CD4-positive, alpha-beta T cell treated with Interleukin-12 subunit alpha and Interleukin-12 subunit beta, for 1 hour (primary cell): ENCODE data around the gene IQGAP2.
"Not testable (repeated sequence)": the region's sequence is repeated elsewhere in the genome, so short reads cannot be mapped to it uniquely, and the experiment has no call there.

Experiments used
- DNase-seq: peaks from one replicate; pipeline ENCODE4 v3.0.0-alpha.2; 2020

IQGAP2 gene

DNA sequence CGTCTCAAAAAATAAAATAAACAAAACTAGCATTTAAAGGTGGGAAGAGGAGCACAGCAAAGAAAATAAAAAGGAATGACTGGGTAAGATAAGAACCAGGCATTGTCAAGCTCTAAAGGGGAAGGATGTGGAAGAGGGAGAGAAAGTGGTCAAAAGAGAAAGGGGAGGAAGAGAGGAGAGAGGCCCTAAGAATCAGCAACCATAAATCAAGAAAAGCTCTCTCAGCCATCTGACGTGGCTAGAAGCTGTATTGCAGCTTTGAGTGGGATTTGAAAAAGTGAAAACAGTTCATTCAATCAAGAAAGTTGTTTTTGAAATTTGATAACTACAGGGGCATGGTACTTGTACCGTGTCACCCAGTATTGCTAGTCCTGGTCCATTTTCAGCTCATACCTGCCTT lies 267.4 kb downstream of the IQGAP2 start:
- no peak for DNase-seq

DNA sequence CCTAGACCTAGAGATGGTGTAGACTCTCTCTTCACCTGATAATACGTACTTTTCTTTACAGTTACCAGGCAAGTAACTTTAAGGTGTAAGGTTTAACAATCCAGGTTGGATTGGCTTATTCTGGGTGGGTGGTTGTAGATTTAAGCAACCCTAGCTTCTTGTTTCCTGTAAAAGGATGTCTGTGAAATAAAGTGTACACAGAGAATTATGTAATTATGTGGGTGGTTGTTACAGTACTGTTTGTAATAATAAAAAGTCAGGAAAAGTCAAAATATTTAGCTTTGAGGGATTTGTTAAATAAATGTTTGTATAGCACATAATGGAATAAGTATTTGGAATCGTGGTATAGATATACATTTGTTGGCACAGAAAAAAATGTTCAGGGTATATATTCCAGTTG lies 269.2 kb downstream of the IQGAP2 start:
- DNase-seq, result no peak

DNA sequence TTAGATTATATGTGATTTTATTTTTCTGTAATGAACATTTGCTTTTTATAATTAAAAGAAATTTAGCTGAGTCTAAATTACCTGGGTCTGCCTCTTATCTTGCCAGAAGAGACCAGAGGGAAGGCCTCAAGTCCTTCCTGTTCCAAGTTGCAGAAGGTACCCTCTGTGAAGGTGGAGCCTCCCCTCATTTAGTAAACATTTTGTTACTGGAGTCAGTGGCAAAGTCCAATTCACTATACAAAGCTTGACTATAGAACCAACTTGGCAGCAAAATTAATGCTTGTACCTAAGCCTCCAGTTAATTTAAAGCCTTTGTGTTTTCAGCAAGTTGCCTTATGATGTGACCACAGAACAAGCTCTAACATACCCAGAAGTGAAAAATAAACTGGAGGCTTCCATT lies 270.0 kb downstream of the IQGAP2 start:
- no peak for DNase-seq

DNA sequence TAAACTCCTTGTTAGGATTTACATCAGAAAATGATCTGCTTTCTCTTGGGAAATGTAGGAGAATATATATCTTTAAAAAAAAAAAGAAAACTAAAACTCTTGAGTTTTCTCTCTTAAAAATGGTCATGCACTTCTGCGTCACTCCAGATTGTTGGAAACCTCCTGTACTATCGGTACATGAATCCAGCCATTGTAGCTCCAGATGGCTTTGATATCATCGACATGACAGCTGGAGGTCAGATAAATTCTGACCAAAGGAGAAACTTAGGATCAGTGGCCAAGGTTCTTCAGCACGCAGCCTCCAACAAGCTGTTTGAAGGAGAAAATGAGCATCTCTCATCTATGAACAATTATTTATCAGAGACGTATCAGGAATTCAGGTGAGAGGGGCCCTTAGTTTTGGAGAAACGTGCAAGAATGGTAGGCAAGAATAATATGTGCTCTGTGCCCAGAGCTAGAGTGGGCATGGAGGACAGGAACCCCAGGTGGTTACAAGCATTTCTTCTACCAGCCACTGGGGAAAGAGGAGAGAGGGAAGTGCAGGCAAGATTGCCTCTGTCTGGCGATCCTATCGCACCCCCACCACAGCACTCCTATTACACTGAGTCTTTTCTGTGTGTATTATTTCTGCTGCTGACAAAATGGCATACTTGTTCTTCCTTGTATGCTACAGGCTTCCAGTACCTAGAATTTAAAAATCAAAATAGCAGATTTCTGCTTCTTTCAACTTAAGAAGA lies 271.4 kb downstream of the IQGAP2 start:
- no peak for DNase-seq

DNA sequence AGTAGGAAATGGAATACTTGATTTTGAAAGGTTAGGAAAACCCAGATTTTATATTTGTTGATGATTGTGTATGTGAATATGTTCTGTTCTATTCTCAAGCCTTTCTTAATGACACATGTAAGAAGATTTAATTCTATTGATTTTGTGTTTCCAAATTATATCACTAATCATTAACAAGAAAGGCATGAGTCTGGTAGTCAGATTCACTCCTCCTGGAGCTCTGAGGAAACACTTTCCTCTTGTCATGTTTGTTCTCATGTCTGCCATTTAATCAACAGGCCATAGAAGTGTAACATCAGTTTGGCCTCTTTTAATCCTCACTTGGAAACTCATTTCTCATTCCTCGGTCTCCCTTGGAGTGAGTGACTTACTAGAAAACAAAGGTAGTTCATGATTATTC lies 272.3 kb downstream of the IQGAP2 start:
- DNase-seq, result no peak

DNA sequence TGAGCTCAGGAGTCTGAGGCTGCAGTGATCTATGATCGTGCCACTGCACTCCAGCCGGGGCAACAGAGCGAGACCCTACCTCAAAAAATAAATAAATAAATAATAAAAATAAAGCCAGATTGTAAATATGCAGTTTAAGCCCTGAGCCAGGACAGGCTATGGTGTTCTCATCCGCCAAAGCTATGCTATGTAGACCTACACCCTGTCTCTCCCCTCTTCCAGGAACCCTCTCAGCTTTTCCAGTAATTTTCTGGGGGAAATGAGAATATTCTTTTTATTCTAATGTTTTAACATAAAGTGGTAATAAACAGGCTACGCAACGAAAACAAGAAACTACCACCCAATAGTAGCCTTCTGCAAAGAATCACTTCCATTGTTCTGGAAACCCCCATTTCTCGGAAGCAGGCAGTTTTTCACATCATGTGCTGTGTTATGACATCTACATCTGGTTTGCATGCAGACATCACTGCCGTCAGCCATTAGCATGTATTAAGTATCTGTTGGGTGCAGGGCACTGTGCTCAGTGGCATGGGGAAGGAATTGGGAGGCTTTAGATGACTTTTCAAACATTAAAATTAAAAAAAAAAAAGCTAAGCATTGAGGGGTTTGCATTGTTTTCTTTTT lies 274.9 kb downstream of the IQGAP2 start:
- no peak for DNase-seq

DNA sequence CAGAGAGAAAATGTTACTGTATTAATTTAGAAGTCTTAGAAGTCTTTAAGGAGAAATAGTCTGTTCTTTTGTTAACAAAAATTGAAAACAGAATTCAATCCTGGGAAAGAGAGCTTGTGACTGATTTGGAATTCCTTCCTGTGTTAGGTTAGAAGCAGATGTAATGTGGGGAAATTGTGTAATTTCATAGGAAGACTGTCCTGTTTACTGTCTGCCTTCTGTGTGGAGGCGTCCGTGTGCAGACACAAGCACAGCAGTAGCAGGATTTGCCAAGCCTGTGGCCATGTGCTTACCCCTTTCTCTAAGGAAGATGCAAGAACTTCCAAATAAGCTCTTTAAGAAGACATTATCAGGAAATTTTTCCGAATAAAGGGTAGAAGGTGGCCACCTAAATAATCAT lies 276.1 kb downstream of the IQGAP2 start:
- DNase-seq, result no peak

DNA sequence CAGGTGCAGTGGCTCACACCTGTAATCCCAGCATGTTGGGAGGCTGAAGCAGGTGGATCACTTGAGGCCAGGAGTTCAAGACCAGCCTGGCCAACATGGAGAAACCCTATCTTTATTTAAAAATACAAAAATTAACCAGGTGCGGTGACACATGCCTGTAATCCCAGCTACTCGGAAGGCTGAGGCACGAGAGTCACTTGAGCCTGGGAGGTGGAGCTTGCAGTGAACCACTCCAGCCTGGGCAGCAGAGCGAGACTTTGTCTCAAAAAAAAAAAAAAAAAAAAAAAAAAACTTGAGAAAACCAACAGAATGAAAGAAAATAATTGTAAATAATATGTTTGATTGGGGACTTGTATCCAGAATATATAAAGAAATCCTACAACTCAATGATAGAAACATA lies 277.7 kb downstream of the IQGAP2 start:
- not testable (repeated sequence) for DNase-seq

DNA sequence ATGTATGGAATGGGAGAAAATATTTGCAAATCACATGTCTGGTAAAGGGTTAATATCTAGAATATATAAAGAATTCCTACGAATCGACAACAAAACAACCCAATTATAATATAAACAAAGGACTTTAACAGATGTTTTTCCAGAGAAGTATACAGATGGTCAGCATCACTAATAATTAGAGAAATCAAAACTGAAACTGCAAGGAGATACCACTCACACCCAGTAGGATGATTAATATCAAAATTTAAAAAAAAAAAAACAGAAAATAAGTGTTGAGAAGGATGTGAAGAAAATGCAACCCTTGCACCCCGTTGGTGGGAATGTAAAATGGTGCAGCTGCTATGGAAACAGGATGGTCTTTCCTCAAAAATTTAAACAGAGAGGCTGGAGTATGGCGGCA lies 278.2 kb downstream of the IQGAP2 start:
- DNase-seq, result no peak

DNA sequence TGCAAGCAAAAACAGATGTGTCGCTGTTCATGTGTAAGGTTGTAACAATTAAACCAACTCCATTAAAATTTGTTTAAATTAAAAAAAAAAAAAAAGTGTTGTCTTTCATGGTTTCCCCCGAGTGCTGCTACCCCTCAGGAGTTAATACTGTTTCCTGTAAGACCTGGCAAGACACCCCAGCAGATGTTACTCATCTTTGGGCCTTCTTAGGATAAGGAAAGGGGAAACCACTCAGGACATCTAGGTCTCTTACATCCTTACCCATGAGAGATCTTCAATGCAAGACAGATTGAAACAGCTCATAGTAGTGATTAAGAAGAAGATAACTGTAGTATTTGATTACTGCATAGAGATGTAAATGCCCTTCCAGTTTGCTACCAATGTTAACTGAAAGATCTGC lies 279.3 kb downstream of the IQGAP2 start:
- no peak for DNase-seq

DNA sequence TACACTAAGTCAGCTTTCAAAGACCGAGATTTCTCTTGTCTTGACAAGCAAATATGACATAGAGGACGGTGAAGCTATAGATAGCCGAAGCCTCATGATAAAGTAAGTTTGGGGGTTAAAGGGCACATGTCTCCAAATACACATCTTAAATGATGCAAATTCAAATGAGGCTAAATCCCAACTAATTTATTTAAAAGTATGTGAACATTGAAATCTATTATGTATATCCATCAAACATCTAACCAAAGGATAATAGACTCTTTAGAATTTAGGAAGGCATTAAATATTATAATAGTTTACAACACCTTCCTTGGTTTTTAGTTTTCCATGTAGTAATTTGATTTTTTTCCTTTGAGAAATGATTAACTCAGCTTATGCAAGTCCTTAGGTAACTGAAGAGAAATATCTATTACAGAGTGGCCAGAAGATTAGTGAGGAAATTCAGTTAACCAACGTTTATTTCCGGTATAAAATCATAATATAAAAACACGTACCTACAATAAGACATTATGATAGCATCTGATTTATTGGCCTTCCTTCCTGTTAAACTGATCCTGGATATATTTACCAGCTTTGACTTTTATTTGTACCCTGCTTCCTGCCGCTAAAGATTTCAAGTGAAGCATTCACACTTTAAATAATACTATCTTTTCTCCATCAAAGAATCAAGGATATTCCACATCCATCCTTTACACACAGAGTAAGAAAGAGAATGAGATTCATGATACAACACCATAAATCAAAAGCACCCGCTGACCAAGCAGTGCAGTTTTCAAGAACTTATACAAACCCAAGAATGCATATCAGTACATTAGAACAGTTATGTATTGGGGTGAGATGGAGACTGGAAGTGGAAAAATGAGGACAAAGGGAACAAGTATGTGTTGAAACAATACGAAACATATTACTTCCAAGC lies 281.0 kb downstream of the IQGAP2 start:
- no peak for DNase-seq

DNA sequence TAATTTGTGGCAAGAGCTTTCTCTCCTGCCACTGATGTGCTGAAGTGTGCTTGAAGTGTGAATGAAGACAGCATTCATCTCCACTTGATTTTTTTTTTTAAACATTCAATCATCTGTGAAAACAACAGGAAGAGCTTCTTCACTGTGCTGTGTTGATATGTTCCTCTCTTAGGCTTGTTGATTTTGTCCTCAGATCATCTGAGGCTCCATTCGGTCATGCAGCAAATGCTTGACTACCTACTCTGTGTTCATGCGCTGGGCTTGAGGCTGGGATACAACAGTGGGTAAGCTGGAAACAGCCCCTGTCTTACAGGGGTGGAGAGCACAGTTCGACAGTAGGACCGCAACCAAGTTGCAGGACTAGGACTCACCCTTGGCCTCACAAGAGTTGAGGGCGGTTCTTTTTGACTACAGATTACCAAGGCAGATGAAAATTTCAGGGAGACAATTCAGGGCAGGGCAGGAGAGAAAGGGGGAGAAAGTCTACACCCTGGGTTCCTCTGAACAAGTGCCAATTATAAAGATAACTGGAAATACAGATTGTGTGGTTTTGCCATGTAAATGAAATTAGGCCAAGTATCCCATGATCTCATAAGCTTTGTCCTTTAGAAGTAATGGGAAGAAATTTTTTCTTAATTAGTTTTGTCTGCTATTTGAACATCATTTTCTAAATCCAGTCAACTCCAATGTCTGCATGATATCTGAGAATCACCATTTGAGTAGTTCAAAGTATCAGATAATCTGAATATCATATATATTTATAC lies 281.9 kb downstream of the IQGAP2 start:
- no peak for DNase-seq

DNA sequence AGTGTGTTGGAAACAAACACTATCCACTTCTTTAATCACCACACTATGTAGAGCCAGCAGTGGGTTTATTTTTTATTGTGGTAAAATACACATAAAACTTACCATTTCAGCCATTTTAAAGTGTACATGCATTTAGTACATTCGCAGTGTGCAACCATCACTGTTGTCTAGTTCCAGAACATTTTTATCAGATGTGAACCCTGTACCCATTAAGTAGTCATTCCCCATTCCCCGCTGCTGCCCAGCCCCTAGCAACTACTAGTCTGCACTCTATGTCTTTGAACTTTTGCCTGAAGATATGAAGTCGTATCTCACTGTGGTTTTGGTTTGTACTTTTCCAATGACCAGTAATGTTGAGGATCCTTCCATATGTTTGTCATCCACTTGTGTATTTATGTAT lies 282.6 kb downstream of the IQGAP2 start:
- no peak for DNase-seq

DNA sequence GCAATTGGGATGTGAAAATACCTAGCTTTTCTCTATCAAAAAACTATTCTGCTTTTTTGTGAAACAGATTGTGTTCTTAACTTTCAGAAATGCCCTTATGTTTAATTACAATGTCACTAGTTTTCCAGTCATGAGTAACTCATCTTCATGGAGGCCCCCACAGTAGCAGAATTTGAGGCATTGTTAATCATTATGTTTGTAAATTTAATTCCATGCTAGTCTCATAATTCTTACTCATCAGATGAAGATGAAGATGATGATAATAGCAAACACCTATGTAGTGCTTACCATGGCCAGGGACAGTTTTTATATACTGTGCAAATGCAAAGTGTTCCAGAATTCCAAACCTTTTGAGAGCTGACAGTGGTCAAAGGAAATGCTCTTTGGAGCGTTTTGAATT lies 285.1 kb downstream of the IQGAP2 start:
- DNase-seq, result no peak

DNA sequence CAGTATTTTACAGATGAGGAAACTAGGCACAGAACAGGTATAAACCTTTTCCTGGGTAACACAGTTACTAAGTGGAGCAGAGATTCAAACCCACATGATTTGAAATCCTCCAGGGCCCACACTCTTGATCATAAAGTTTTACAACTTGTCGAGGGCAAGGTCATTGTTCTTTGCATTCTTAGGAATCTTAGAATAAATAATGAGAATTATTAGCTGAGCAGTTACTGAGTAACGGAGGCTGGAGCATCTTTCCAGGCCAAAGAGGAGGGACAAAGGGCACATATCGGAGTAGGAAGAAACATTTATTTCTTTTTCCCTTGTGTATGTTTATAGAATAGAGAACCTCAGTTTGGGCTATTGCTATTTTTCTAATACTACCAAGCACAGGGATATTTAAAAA lies 285.8 kb downstream of the IQGAP2 start:
- no peak for DNase-seq

DNA sequence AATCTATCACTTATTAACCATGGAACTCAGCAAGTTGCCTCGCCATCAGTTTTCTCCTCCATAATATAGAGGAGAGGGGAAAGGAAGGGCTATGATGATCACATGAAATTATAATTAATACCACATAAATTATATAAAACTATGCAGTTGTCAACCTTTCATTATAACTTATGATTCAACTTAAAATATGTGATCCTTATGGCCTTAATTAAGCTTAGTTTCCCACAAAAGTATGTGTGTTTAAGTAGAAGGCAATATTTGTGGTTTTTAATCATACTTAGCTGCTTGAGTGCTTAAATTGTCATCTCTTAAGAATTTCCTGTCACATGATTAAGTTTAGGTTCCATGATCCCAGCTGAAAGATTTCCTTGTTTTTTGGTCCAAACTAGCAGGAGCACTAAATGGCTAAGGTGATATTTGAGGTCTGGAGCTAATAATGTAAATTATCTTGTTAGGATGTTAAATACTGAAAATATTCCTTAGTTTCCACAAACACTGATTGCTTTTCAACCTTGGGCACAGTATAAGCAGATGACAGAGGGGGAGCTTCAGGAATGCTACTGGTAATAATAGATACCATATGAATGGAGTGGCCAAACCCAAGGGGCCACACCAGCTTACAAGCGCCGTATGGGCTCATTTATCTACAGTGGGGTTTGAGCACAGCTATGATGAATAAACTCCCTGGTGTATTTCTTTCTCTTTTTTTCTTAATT lies 286.4 kb downstream of the IQGAP2 start:
- no peak for DNase-seq

DNA sequence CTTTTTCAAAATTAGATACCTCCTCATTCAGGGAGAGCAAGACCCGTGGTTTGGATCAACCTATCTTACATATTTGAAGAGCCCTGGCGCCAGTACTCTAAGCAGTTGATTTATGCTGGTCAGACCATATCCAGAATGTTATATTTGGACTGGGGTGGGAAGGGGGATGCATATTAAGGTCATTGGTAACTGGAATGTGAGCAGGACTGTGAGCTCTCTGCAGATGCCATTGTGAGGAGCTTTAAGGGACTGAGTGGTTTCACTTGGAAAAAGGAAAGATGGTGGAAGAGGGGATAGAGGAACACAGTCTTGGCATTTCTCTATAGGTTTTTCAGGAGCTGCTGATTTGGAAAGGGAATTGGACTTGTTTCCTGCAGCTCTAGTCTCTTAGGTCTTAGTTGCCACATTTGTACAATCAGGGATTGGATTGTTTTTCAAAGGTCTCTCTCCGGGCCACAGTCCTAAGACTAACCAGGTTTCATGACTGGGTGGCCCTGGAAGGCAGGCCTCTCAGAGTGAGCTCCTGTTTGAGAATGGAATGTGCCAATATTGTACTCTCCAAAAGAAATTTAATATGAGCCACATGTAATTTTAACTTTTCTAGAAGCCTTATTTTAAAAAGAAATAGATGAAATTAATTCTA lies 287.1 kb downstream of the IQGAP2 start:
- no peak for DNase-seq

DNA sequence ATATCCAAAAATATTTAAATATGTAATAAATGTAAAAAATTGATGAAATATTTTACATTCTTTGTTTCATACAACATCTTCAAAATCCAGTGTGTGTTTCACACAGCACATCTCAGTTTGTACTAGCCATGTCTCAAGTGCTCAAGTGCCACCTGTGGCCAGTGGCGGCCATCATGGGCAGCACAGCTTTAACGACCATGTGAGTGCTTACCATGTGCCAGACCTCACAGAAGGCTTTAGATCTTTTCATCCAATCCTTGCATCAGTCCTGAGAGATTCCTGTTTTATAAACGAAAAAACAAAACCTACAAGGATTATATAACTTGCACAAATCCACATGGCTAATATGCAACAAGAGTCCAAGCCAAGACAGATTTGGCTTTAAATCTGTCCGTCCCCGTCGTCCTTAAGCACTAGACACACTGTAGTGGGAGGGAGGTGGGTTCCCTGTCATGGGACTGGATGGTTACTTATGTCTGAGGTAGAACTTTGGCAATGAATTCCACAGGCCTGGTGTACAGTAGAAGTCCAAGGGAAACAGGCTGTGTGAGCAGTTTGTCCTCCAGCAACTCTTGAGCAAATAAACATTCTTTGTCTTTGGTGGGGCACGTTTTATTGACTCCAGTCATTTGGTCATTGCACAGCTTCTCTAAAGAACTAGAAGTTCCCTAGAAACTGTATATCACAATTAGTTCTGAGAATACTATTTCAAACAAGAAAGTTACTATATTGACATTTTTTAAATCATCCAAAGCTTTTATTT lies 287.8 kb downstream of the IQGAP2 start:
- no peak for DNase-seq

DNA sequence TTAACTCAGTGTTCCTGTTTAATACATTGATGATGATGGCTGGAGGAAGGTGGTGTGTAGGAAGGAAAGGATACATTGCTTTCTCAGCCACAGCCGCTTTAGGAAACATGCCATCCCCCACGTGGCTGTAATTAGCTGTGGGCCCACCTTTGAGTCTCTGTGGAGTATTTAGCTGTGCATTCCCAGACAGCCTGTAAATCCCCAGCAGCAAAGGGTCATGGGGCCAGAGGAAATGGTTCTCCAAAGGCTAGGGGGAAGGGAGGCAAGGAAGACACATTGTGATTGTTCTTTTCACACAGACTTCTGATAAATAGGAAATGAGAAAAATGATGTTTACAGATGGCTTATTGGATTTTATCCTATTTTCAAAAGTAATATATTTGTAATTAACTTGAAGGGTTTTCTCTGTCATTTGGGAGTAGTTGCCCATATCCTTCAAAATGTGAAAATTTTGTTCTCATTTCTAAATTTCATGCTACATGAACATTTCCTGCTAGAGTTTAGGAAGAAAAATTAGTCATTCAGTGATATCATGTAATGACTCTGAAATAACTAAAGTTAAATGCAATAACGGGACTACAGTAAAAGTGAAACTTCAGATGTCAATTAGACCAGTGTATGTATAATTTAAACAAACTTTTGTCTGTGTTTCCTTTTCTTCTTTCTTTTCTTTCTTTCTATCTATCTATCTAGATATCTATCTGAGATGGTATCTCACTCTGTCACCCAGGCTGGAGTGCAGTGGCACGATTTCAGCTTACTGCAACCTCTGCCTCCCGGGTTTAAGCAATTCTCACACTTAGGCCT lies 288.6 kb downstream of the IQGAP2 start:
- DNase-seq, result no peak

DNA sequence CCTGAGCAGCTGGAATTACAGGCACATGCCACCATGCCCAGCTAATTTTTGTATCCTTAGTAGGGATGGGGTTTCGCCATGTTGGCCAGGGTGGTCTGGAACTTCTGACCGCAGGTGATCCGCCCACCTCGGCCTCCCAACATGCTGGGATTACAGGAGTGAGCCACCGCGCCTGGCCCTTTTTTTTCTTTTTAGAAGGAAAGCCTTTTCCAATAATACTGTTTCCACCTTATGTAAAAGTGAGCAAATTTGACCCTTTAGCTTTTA lies 289.1 kb downstream of the IQGAP2 start:
- no peak for DNase-seq

DNA sequence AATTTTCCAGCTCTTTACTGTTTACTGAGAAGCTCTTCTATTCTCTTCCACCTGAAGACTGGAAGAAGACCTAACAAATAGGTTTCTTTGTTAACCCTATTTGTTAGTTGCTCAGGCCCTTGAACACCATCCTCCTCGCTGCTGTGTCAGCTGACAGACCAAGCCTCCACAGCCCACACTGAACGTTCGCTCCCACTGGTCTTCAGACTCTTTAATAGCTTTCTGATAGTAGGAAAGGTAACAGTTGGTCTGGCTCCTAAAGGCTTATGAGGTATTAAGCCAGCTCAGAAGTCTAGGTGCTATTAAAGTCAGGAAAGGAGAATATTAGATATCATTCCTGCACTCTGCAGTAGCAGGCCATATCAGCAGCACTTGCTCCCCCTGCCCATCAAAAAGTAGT lies 289.6 kb downstream of the IQGAP2 start:
- no peak for DNase-seq
